HG03565 (cell line): Measurements from ENCODE around the gene MXD1.
"Not testable (repeated sequence)": the region's sequence is repeated elsewhere in the genome, so short reads cannot be mapped to it uniquely, and the experiment has no call there.

Experiments
- ATAC-seq: cut with Tn5 transposase; IDR thresholded peaks from one replicate; pipeline ENCODE4 v1.9.1; 2021; ENCODE audit warnings: mild to moderate bottlenecking, moderate library complexity; ENCODE audit not compliant: unreplicated experiment

MXD1 gene

GRCh38 chr2:69950671-69951070 lies 35.8 kb downstream of the MXD1 start:
- ATAC-seq = not testable (repeated sequence)

DNA sequence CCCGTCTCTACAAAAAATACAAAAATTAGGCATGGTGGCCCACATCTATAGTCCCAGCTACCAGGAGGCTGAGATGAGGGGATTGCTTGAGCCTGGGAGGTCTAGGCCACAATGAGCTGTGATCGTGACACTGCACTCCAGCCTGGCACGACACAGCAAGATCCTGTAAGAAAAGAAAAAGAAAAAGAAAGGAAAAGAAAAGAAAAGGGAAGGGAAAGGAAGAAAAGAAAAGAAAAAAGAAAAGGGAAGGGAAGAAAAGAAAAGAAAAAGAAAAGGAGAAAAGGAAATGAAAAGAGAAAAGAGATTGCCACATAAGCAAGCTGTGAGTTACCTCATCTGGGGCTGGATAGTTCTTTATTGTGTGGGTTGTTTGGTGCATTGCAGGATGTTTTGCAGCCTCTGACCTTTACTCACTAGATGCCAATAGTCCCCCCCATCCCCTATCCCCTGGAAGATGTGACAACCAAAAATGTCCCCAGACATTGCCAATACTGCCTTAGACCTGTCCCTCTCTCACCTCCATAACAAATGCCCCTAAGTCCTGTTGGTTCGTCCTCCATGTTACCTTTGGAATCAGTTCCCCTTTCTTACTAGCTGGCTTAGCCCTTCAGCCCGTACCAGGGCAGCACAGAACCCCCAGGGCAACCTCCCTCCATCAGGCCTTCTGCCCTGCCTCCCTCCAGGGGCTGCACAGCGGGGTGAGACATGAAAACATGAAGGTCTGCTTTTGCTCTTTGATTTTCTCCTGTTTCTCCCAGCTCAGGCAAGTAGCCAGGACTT lies 37.6 kb downstream of the MXD1 start:
- no peak for ATAC-seq

DNA sequence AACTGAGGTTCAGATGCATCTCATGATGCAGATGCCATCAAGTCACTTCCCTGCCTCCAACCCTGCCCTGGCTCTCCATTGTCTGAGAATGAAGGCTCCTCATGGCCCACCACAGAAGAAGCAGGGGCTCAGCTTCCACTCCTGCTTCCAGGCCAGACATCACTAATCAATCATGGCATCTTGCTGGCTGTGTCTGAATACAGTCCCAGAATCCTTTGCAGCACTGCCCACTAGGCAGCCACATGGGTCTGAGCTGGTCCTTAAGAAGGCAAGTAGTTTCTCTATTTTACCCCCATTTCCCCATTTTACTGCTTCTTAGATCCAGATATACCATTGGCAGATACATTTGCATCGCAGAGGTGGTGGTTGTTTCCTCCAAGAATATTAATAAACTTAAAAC lies 39.2 kb downstream of the MXD1 start:
- no peak for ATAC-seq

DNA sequence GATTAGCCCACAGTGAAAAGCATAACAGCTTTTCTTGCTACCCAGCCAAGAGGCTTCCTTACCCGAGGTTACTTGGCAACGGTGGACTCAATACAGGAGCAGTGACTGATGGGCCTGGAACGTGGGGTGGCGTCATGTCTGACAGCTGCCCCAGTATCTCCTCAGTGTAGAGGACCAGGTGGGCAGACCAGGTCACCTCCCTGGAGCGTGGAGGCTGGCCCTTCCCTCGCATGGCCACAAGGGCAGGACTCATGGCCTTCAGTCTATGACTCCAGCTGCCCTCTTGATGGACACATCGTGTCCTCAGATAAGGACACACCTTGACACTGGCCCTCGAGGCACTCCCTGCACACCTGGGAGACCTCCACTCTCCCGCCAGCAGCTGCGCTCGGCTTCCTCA lies 40.1 kb downstream of the MXD1 start:
- no peak for ATAC-seq

DNA sequence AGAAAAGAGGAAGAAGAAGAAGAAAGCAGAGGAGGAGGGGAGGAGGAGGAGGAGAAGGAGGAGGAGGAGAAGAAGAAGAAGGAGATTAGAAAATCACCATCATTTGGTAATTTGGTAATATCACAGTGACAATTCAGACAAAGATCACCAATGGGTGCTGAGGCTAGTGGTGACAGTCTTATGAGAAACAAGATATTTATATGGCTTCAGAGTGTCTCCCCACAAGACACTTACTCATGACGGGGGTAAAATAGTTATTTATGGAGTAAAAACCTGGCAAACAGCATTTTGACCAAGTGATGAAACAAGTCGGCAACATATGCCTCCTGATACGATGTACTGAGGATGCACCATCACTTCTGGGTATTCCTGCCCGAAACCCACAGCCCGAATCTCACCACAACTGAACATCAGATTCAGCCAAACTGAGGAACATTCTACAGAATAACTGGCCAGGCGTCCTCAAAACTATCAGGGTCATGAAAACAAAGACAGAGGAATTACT lies 41.6 kb downstream of the MXD1 start:
- no peak for ATAC-seq

GRCh38 chr2:69957965-69958364 lies 43.1 kb downstream of the MXD1 start:
- ATAC-seq = no peak

DNA sequence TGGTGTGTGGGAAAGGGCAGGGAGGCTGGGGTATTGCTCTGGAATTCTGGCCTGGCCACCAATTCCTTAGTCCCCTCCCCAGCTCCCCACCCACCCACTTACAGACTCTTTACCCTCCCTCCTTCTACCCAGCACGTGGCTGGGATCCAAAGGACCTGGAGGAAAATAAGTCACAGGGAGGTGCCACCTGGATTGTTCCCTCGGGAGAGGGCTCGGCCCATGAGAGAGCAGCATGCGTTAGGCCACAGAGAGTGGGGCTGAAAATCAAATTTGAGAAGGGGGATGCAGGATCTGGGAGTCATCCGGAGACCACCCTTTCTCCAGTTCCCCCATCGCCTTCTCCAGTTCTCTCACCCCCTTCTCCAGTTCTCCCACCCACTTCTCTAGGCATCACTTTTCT lies 43.6 kb downstream of the MXD1 start:
- no peak for ATAC-seq

GRCh38 chr2:69959425-69959824 lies 44.5 kb downstream of the MXD1 start:
- no peak for ATAC-seq

DNA sequence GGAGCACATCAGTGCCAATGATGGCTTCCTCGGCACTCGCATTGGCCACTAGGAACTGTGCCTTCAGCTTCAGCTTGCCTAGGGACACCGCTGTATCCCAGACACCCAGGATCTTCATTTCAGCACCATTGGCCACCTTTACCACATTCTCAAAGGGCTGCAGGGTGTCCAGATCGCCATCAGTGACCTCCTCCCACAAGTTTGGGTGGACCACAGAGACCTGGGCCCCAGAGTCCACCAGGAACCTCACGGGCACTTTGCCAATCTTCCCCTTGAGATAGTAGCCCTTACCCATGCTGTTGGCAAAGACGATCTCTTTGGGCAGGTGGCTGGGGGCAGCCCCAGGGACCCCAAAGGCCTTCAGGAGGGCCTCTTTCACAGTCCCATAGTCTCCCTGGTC lies 45.9 kb downstream of the MXD1 start:
- ATAC-seq = no peak

GRCh38 chr2:69961496-69961895 lies 46.6 kb downstream of the MXD1 start, which contains the start of gene ASPRV1:
ASPRV1 (minus strand) TSS chr2:69961631; CDS start chr2:69961436, 195 bp downstream.
- ATAC-seq = no peak

GRCh38 chr2:69962986-69963730 lies 48.2 kb downstream of the MXD1 start:
- no peak for ATAC-seq

DNA sequence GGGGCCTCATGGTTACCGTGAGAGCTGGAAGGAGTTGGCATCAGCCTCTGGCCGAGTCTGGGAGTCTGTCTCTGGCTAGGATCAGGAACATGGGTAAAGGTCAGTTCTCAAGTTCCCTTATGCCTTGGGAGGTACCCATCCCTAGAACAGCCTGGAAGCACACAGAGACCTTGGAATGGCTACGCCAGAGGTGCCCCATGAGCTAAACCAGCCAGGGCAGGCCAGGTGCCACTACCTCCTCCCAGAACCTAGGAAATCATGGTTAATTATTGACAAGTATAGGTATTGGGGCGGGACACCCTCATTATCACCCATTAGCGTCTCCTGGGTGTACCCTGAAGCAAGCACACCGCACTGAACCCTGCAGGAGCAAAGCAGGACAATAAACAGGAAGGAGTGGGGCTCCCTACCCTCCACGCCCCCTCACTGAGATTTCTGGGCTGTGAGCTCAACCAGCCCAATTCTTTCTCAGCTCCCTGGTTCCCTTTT lies 49.5 kb downstream of the MXD1 start:
- no peak for ATAC-seq

- no peak for ATAC-seq
These were observed 51.0 kb downstream of the MXD1 start for GRCh38 chr2:69965756-69966445.

DNA sequence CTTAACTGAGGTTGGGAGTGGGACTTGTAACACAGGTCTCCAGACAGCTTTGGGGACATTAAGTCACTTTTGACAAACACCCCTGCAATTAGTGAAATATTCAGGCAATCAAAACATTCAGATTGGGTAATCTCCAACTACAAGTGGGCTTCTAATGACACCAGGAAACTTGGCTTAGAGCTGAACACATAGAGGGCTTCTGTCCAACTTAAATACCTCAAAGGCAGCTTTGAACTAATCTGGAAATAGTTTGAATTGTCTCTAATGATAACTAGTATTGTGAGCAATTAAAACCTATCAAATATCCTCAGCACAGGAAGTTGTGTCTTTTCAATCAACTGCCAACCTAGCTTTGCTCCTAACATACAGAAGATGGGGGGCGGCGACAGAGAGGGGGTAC lies 51.6 kb downstream of the MXD1 start:
- no peak for ATAC-seq

DNA sequence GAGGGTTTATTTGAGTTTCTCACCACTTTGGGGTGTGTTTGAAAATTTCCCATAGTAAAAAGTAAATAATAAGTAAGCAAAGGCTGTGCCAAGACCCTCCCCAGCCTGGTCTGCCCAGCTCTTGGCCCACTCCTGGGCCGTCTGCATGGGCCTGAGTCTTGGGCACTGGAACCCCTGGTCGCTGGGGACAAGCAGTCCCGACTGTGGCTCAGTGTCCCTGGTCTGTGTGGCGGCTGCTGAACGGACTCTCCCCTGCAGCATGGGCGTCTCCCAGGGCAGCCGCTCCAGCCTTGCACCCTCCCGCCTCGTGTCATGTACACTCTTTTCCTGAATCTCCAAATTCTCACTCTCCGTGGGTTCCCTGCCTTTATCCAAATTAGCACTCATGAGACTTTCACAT lies 53.7 kb downstream of the MXD1 start:
- ATAC-seq = no peak

GRCh38 chr2:69969126-69969983 lies 54.4 kb downstream of the MXD1 start:
- no peak for ATAC-seq

DNA sequence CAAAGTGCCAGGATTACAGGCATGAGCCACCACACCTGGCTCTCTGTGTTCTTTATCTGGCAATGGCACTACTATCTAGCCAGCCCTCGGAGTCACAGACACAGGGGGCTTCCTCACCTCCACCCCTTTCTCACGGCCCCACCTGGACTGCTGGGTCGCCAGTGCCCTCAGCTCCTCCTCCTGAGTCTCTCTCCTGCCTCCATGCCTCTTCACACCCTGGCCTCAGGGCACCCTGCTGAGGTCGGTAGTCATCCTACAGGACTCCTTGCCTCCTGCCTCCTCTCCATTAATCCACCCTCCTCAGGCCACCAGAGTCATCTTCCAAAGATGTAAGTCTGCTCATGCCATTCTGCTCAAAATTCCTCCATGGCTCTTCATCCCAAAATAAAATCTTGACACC lies 55.1 kb downstream of the MXD1 start:
- no peak for ATAC-seq

DNA sequence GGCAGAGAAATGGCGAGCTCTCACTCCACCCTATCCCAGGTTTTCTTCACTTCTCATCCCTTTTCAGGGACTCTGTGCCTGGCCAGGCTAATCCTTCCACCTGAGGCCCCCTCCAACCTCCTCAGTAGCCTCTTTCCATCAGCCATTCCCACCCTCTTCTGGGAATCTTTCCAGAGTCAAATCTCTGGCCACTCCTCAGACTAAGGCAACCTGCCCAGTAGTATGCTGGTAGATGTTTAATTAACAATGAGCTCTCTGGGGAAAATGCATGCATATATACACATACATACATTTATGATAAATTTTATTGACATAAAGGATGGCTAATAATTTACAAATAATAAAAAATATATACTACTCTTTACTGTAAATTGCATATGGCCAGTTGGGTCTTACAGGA lies 57.9 kb downstream of the MXD1 start:
- no peak for ATAC-seq

- no peak for ATAC-seq
These were observed 58.4 kb downstream of the MXD1 start for GRCh38 chr2:69973335-69973735.

- no peak for ATAC-seq
These were observed 60.4 kb downstream of the MXD1 start for GRCh38 chr2:69975136-69975852.
